Measurements from ENCODE around the gene ATP5PO. TPM values are rescaled to one million over a fixed set of nuclear protein-coding genes. Genes with fewer than 3 reads are reported as not detected.

The ATP5PO gene
- total RNA-seq, 1 donor from 2014 or later, result 193 TPM

DNA sequence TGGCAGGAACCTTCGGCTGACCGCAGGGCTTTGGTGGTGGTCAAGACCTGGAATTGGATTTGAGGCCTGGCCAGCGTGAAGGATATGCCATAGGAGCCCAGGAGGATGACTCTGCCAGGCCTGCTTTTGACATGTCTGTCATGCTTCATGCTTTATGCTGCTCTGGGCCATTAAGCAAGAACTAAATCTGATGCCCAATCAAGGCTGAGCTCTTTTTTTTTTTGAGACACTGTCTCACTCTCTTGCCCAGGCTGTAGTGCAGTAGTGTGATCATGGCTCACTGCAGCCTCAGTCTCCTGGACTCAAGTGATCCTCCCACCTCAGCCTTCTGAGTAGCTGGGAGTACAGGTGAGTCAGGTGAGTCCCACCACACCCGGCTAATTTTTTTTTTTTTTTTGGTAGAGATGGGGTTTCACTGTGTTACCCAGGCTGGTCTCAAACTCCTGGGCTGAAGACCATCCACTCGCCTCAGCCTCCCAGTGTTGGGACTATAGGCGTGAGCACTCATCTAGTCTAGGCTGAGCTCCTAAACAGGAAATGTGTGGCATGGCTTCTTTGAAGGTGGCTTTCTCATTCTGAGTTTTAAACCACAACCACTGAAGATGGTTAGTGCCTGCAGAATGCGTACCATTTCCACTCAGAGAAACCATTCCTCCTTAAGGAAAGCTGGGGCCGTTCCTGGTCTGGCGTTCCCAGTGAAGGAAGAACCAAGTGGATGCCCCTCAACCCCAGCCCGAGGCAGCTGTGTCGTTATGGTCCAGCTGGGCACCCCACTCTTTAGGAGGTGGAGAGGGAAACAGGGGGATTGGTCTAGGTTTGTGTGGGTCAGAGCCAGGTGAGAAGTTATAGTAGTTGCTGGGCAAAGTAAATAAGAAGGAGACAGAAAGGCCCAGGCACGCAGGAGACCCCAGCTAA is 34.2 kb upstream of the ATP5PO start:
- Mint-ChIP-seq H3K9me3 (ENCODE audit: low read depth) (peaks cover 3% of the 10 kb centered on the region), H3K27ac (no peak overlapping the region), H3K36me3 (ENCODE audit: insufficient read depth) (peaks cover 3% of the 10 kb centered on the region), H3K27me3 (no peaks in the 10 kb centered on the region), H3K4me1 (ENCODE audit: low read depth) (peaks cover 19% of the 10 kb centered on the region), H3K4me3 (ENCODE audit: low read depth) (no peak overlapping the region)
- TF ChIP-seq, protein P1, sequence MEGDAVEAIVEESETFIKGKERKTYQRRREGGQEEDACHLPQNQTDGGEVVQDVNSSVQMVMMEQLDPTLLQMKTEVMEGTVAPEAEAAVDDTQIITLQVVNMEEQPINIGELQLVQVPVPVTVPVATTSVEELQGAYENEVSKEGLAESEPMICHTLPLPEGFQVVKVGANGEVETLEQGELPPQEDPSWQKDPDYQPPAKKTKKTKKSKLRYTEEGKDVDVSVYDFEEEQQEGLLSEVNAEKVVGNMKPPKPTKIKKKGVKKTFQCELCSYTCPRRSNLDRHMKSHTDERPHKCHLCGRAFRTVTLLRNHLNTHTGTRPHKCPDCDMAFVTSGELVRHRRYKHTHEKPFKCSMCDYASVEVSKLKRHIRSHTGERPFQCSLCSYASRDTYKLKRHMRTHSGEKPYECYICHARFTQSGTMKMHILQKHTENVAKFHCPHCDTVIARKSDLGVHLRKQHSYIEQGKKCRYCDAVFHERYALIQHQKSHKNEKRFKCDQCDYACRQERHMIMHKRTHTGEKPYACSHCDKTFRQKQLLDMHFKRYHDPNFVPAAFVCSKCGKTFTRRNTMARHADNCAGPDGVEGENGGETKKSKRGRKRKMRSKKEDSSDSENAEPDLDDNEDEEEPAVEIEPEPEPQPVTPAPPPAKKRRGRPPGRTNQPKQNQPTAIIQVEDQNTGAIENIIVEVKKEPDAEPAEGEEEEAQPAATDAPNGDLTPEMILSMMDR (IDR thresholded peaks at IDR 0.05; ENCODE audit: unreplicated experiment), result no peak
- DNase-seq (ENCODE audit: low spot score, unreplicated experiment), result no peak

DNA sequence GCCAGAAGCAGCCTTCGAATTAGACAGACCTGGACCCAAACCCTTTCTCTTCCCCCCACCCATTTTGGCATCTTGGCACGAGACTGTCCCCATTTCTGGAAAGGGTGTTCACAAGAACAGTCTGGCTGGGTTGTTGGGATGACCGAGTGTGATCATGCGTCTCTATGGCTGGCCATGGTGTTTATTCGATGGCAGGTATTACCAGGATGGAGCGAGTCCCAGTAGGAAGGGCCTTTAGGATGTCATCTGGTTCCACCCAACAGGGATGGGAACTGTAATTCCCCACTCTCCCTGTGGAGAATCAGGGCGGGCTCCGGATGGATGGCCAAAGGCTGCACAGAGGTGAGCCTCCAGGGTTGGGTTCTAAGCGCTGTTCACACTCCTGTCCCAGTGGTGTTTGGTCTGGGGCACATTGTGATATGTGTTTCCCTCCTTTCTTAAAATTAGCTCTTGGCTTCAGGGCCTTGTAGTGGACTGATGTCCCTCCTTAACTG is 33.4 kb upstream of the ATP5PO start:
- H3K36me3 Mint-ChIP-seq (ENCODE audit: insufficient read depth), result peaks cover 10% of the 10 kb centered on the region
- TF ChIP-seq, protein P1 (IDR thresholded peaks at IDR 0.05; ENCODE audit: unreplicated experiment), result no peak
- DNase-seq (ENCODE audit: low spot score, unreplicated experiment), result no peak
- H3K27ac Mint-ChIP-seq, result peak overlapping the region; percentile 97
- H3K27me3 Mint-ChIP-seq, result no peaks in the 10 kb centered on the region
- H3K4me1 Mint-ChIP-seq (ENCODE audit: low read depth), result peaks cover 19% of the 10 kb centered on the region
- no peak overlapping the region for H3K4me3 Mint-ChIP-seq (ENCODE audit: low read depth)
- H3K9me3 Mint-ChIP-seq (ENCODE audit: low read depth), result peaks cover 9% of the 10 kb centered on the region

DNA sequence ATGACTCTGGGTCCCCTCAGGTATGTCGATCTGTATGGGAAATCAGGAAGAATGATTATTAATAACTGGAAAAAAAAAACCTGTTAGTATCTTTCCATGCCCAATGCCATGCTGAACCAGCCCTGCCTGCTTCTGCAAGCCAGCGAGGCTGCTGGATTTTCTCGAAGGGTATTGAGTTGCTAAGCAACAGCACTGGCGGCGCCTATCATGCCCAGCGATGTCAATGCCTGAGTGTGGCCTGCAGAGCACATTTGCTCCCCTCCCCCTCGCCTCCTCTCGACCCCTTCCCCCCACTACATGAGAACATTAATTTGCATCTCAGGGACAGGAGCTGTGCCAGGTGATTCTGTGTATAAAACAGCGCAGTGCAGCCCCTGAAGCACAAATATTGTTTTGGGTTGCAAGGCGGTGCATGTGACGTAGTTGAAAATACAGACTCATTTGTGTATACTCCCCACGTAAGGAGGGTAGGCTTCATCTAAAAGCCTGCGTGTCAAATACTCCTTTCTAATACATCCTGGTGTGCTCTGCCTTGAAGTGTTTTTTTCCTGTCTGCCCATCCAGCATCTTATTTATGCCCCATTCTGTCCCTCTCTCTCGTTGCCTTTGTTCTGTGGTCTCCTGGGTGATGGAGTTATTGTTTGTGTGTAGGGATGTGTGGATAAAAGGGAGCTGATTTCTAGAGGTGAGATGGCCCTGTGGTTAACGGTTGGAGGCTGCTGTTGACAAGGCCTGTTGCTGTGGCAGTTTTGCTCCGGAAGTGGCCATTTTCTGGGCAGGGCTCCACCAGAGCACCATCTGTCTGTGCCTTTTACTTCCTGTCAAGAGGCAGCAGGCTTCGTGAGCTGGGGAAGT is 32.7 kb upstream of the ATP5PO start:
- Mint-ChIP-seq H3K4me1 (ENCODE audit: low read depth) (peaks cover 19% of the 10 kb centered on the region), H3K36me3 (ENCODE audit: insufficient read depth) (peaks cover 10% of the 10 kb centered on the region), H3K27ac (peak overlapping the region; percentile 97), H3K9me3 (ENCODE audit: low read depth) (peaks cover 9% of the 10 kb centered on the region), H3K4me3 (ENCODE audit: low read depth) (peak overlapping the region; percentile 47), H3K27me3 (no peaks in the 10 kb centered on the region)
- peak; percentile 39 for DNase-seq (ENCODE audit: low spot score, unreplicated experiment)
- TF ChIP-seq, protein P1 (IDR thresholded peaks at IDR 0.05; ENCODE audit: unreplicated experiment), result no peak

DNA sequence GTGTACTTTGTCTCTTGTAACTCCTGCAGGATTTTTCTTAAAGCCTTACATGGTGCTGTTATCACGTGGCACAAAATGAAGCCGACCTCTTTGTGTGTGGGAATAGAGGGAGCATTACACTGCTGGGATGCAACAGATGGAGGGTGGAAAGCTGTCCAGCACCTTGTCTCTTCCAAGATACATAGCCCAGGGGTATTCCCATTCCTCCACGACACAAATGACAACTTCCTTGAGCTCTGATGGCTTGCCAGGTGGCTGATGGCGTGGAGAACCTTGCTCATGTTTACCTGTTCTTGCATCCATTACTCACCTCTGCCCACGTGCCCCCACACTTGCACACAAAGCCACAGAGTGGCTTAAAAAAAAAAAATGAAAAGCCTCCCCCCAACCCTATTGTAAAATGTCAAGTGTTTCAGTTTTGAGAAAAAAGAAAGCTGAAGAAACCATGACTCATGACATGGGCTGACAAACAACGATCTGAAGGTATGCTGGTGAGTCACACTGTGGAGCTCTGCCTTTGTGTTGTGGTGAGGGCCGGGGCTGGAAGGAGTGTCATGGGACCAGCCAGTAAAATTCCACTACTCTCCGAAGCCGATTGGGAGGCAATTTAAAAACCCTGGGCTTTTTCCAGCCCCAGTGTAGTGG is 32.0 kb upstream of the ATP5PO start:
- Mint-ChIP-seq H3K4me1 (ENCODE audit: low read depth) (peaks cover 19% of the 10 kb centered on the region), H3K27ac (peak overlapping the region; percentile 97), H3K4me3 (ENCODE audit: low read depth) (peak overlapping the region; percentile 47), H3K9me3 (ENCODE audit: low read depth) (peaks cover 9% of the 10 kb centered on the region), H3K27me3 (no peaks in the 10 kb centered on the region), H3K36me3 (ENCODE audit: insufficient read depth) (peaks cover 11% of the 10 kb centered on the region)
- peak; percentile 22 for DNase-seq (ENCODE audit: low spot score, unreplicated experiment)
- TF ChIP-seq, protein P1 (IDR thresholded peaks at IDR 0.05; ENCODE audit: unreplicated experiment), result no peak
